CD4-positive, alpha-beta T cell treated with Interleukin-17A for 4 hours (primary cell): ENCODE measurements around the gene MTMR6.

Experiments used
- DNase-seq: peaks from one replicate; pipeline ENCODE4 v3.0.0-alpha.2; 2020; ENCODE audit warnings: mixed read lengths

The MTMR6 gene

GRCh38 chr13:25276748-25277147 lies 10.5 kb downstream of the MTMR6 start:
- no peak for DNase-seq

- no peak for DNase-seq
These were observed 18.7 kb downstream of the MTMR6 start for GRCh38 chr13:25268561-25268960.

- DNase-seq, result no peak
These were observed 19.6 kb downstream of the MTMR6 start for GRCh38 chr13:25267715-25268114.

- DNase-seq, result no peak
These were observed 20.6 kb downstream of the MTMR6 start for GRCh38 chr13:25266706-25267105.

- no peak for DNase-seq
These were observed 25.0 kb downstream of the MTMR6 start for GRCh38 chr13:25262261-25262660.

GRCh38 chr13:25253702-25254101 lies 33.6 kb downstream of the MTMR6 start:
- DNase-seq, result no peak

- no peak for DNase-seq
These were observed 34.5 kb downstream of the MTMR6 start for GRCh38 chr13:25252752-25253151.

- no peak for DNase-seq
These were observed 35.1 kb downstream of the MTMR6 start for GRCh38 chr13:25252225-25252624.

GRCh38 chr13:25249001-25249543 lies 38.2 kb downstream of the MTMR6 start:
- DNase-seq, result no peak

- DNase-seq, result no peak
These were observed 39.2 kb downstream of the MTMR6 start for GRCh38 chr13:25248071-25248470.

- no peak for DNase-seq
These were observed 39.9 kb downstream of the MTMR6 start for GRCh38 chr13:25247360-25247759.

GRCh38 chr13:25244123-25244522 lies 43.2 kb downstream of the MTMR6 start:
- DNase-seq, result no peak

- no peak for DNase-seq
These were observed 44.3 kb downstream of the MTMR6 start for GRCh38 chr13:25242956-25243355.

GRCh38 chr13:25241007-25241406 lies 46.3 kb downstream of the MTMR6 start:
- no peak for DNase-seq

GRCh38 chr13:25237083-25237482 lies 50.2 kb downstream of the MTMR6 start:
- no peak for DNase-seq

- no peak for DNase-seq
These were observed 53.4 kb downstream of the MTMR6 start for GRCh38 chr13:25233861-25234260.

- no peak for DNase-seq
These were observed 54.3 kb downstream of the MTMR6 start for GRCh38 chr13:25232937-25233515.

GRCh38 chr13:25231517-25231916 lies 55.8 kb downstream of the MTMR6 start:
- DNase-seq, result no peak

GRCh38 chr13:25227690-25228089 lies 59.6 kb downstream of the MTMR6 start:
- DNase-seq, result no peak

- no peak for DNase-seq
These were observed 61.3 kb downstream of the MTMR6 start for GRCh38 chr13:25225970-25226369.

- DNase-seq, result no peak
These were observed 63.1 kb downstream of the MTMR6 start for GRCh38 chr13:25224151-25224550.

- no peak for DNase-seq
These were observed 64.5 kb downstream of the MTMR6 start for GRCh38 chr13:25222740-25223139.

GRCh38 chr13:25218019-25218418 lies 69.3 kb downstream of the MTMR6 start:
- DNase-seq, result no peak

- DNase-seq, result no peak
These were observed 70.0 kb downstream of the MTMR6 start for GRCh38 chr13:25217023-25217885.
